ENCODE results near the gene KCNQ1.

KCNQ1 gene

GRCh38 chr11:2515401-2516275 lies 70.8 kb downstream of the KCNQ1 start:
- no peak overlapping the region for H3K27ac ChIP-seq
- TF ChIP-seq CTCF (conservative IDR thresholded peaks at IDR 0.05) = no peak

- TF ChIP-seq CTCF (conservative IDR thresholded peaks at IDR 0.05) = no peak
- H3K27ac ChIP-seq = no peak overlapping the region
Measured at GRCh38 chr11:2516276-2517015, 71.6 kb downstream of the KCNQ1 start.

GRCh38 chr11:2517016-2517385 lies 72.2 kb downstream of the KCNQ1 start:
- no peak overlapping the region for H3K27ac ChIP-seq
- no peak for TF ChIP-seq CTCF (conservative IDR thresholded peaks at IDR 0.05)

GRCh38 chr11:2517386-2518064 lies 72.7 kb downstream of the KCNQ1 start:
- TF ChIP-seq CTCF (conservative IDR thresholded peaks at IDR 0.05) = no peak
- H3K27ac ChIP-seq = no peak overlapping the region

GRCh38 chr11:2518111-2518982 lies 73.5 kb downstream of the KCNQ1 start:
- TF ChIP-seq CTCF (conservative IDR thresholded peaks at IDR 0.05) = no peak
- no peak overlapping the region for H3K27ac ChIP-seq

GRCh38 chr11:2518983-2519340 lies 74.2 kb downstream of the KCNQ1 start:
- TF ChIP-seq CTCF (conservative IDR thresholded peaks at IDR 0.05) = no peak

More at GRCh38 chr11:2518983-2519340, 74.2 kb downstream of the KCNQ1 start:
- no peak overlapping the region for H3K27ac ChIP-seq

Data from VCaP (cell line).